OCI-LY3 (cell line): Measurements from ENCODE around the gene DDTL.

Source experiments
- EZH2phosphoT487 ChIP-seq: fragments of 200-600 bp; shearing (Covaris generic); IDR thresholded peaks from 2 replicates; pipeline ENCODE4 v1.6.1; 2018; ENCODE audit warnings: antibody characterized with exemption, mixed run types, low read depth
- TF ChIP-seq, protein P1 (sequence below): fragments of 200-600, 300-600 bp; sonication (generic); IDR thresholded peaks from 2 replicates; pipeline ENCODE4 v1.5.1; 2014; ENCODE audit warnings: antibody characterized with exemption, low read length, low read depth

DNA sequence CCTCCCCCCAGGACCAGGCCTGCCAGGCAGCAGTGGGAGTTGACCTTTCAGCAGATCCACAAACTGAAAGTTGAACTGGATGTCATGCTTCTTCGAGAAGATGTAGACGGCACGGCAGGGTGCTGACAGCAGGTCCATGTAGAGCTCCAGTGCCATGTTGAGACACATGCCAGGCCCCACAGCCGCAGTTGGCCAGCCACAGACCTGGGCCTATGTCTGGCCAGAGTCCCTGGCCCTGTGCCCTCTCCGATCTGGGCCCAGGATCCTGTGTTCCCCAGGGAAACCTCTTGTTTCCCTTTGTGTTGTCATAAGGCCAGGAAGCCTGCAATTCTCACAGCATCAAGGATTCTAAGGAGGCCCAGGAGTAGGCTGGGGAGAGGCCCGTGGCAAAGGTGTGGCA lies 38.5 kb downstream of the DDTL start, which contains the start of gene GSTT4:
- TF ChIP-seq, protein P1, sequence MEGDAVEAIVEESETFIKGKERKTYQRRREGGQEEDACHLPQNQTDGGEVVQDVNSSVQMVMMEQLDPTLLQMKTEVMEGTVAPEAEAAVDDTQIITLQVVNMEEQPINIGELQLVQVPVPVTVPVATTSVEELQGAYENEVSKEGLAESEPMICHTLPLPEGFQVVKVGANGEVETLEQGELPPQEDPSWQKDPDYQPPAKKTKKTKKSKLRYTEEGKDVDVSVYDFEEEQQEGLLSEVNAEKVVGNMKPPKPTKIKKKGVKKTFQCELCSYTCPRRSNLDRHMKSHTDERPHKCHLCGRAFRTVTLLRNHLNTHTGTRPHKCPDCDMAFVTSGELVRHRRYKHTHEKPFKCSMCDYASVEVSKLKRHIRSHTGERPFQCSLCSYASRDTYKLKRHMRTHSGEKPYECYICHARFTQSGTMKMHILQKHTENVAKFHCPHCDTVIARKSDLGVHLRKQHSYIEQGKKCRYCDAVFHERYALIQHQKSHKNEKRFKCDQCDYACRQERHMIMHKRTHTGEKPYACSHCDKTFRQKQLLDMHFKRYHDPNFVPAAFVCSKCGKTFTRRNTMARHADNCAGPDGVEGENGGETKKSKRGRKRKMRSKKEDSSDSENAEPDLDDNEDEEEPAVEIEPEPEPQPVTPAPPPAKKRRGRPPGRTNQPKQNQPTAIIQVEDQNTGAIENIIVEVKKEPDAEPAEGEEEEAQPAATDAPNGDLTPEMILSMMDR: no peak
- no peak for TF ChIP-seq EZH2phosphoT487
